GM21717 (cell line): ENCODE data around the gene KRT14.
"Not testable (repeated sequence)": the region's sequence is repeated elsewhere in the genome, so short reads cannot be mapped to it uniquely, and the experiment has no call there.

Experiments used
- ATAC-seq: cut with Tn5 transposase; IDR thresholded peaks from one replicate; pipeline ENCODE4 v1.9.1; 2021; ENCODE audit warnings: mild to moderate bottlenecking, moderate library complexity; ENCODE audit not compliant: unreplicated experiment

The KRT14 gene

DNA sequence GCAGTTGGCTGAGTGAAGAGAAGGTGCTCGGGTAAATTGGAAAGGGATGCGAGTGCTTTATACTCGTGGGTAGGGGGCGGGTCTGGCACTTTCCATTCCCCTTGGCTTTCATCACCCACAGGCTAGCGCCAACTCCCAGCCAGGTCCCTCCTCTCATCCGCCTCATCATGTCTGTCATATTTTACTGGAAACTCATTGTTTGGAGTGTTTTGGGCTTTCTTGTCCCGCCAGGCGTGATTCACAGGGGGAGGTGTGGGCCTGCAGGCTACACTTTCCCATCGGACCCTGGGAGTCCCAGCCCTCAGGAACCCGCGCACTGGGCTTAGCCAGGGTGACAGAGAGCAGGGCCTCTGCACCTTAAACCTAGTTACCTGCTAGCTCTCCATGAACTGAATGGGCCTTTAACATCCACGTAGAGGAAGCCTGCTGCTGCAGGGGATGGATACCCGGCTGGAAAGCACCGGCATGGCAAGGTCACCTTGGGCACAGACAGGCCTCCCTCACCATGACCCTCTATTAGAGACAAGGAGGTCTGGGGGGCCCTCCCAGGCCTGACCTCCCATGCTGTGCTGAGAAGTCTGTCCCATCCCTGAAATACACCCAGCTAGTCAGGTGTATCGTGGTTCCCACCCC lies at the start of gene KRT14:
TSS of gene KRT14 (minus strand) at position 33 of the 633 bp plus-strand sequence. CDS start 61 bp downstream, outside the sequence.
- no peak for ATAC-seq

- no peak for ATAC-seq
Observed at GRCh38 chr17:41635121-41636097, 48.7 kb upstream of the KRT14 start.

- no peak for ATAC-seq
Observed at GRCh38 chr17:41634639-41635038, 47.9 kb upstream of the KRT14 start.

- ATAC-seq: no peak
Observed at GRCh38 chr17:41633556-41634199, 47.0 kb upstream of the KRT14 start.

DNA sequence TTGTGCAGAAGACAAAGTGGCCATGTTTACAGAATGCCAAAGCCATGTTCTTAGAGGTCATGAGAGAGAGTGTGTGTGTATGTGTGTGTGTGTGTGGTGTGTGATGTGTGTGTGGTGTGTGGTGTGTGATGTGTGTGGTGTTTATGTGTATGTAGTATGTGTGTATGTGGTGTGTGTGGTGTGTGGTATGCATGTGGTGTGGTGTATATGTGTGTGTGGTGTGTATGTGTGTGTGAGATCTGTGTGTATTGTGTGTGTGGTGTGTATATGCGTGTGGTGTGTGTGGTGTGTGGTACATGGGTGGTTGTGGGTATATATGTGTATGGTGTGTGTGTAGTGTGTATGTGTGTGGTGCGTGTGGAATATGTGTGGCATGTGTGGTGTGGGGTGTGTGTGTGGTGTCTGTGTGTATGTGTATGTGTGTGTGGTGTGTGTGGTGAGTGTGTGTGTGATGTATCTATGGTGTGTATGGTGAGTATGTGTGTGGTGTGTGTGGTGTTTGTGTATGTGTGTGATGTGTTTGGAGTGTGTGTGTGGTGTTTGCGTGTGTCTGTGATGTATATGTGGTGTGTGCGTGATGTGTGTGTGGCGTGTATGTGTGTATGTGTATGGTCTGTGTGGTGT lies 45.9 kb upstream of the KRT14 start:
- ATAC-seq: no peak

GRCh38 chr17:41631898-41632285 lies 45.2 kb upstream of the KRT14 start:
- no peak for ATAC-seq

GRCh38 chr17:41631025-41631897 lies 44.6 kb upstream of the KRT14 start:
- ATAC-seq: no peak

DNA sequence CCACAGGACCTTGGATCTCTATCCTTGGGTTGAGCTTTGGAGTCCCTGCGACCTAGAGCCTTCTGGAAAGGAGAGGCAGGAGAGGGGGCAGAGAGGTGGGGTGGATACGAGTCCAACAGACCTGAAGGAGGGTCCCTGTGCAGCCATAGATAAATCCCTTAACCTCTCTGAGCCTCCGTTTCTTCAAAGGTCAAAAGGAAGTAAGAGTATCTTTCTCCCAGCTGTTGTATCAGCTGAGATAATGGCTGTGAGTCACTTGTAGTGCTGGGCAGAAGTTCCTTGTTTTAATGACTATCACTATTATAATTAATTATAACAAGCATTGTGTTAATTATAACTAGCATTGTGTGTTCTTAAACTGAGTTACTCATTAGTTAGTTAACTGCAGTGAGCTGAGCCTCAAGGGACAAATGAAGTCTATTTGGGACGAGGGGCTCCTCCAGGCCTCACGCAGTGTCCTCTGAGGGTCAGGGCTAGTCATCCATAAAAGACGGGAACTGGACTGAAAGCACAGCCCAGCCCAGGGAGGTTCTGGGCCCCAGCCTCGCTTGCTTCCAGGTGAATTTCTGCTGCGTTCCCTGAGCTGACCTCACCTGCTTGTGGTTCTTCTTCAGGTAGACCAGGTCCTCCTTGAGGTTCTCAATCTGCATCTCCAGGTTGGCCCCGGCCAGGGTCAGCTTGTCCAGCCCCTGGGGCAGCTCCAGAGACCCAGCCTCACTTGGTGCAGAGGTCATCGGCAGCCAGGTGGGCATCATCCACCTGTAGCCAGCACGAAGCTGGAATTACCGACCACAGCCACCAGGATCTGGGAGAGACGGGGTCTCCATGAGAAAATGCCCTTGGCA lies 43.4 kb upstream of the KRT14 start:
- ATAC-seq: no peak

- no peak for ATAC-seq
Observed at GRCh38 chr17:41629316-41629715, 42.6 kb upstream of the KRT14 start.

GRCh38 chr17:41628621-41629255 lies 42.0 kb upstream of the KRT14 start:
- ATAC-seq: not testable (repeated sequence)

DNA sequence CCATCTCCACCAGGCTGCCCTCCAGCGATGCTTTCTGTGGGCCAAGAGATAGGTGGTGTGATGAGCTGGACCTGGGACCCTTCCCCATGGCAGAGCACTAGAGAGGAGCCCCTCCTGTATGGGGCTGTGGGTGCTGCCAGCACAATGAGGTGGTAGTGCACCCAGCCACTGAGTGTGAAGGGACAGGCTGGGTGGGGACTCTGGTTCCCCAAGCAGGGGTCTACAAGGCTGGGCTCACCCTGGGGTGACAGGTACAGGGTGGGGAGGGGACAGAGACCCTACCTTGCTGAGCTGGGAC lies 41.3 kb upstream of the KRT14 start:
- ATAC-seq: not testable (repeated sequence)

DNA sequence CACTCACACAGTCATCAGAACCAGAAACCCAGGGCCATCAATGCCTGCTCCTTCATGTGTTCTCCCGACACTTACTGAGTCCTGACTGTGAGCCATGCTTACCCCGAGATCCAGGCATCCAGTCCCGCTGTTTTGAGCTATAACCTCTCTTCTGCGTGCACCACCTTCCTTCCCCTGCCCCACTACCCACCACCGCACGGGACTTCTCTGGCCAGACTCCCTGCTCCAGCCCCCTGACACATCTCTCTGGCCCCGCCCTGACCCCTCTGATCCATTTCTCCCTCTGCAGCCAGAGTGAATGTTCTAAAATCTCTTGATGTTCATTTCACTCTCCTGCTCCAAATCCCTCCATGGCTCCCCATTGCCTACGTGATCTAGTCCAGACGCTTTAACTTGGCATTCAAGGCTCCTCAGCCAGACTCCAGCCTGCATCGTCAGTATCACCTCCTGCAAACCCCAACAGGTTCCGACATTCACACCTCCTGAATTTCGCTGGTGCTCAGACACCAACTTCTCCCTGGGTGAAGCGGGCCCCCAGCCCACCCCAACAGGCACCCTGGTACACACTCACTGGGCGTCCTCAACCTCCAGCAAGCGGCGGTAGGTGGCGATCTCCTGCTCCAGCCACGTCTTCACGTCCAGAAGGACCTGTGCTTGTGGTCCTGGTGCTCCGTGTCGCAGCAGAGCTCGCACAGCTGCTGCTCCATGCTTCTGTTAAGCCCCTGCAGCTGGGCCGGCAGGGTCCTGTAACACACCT lies 40.8 kb upstream of the KRT14 start:
- ATAC-seq: no peak

GRCh38 chr17:41626914-41627295 lies 40.2 kb upstream of the KRT14 start:
- not testable (repeated sequence) for ATAC-seq

GRCh38 chr17:41626028-41626913 lies 39.6 kb upstream of the KRT14 start:
- not testable (repeated sequence) for ATAC-seq

DNA sequence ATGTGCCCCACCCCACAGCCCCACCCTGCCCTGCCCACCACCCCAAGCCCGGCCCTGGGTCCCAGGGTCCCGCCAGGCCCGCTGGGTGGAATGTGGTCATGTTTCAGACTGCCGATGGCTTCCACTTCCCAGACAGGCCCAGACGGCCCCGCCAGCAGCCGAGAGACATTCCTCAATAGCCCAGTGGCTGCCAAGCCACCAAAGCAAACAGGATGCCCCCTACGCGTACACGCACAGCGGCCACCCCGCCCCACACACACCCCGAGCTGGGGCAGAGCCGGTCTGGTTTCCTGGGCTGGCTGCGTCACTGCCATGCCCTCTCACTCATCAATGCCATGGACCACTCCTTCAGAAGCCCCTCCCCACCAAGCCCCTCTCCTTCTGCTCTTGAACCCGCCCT lies 38.9 kb upstream of the KRT14 start:
- ATAC-seq: no peak

DNA sequence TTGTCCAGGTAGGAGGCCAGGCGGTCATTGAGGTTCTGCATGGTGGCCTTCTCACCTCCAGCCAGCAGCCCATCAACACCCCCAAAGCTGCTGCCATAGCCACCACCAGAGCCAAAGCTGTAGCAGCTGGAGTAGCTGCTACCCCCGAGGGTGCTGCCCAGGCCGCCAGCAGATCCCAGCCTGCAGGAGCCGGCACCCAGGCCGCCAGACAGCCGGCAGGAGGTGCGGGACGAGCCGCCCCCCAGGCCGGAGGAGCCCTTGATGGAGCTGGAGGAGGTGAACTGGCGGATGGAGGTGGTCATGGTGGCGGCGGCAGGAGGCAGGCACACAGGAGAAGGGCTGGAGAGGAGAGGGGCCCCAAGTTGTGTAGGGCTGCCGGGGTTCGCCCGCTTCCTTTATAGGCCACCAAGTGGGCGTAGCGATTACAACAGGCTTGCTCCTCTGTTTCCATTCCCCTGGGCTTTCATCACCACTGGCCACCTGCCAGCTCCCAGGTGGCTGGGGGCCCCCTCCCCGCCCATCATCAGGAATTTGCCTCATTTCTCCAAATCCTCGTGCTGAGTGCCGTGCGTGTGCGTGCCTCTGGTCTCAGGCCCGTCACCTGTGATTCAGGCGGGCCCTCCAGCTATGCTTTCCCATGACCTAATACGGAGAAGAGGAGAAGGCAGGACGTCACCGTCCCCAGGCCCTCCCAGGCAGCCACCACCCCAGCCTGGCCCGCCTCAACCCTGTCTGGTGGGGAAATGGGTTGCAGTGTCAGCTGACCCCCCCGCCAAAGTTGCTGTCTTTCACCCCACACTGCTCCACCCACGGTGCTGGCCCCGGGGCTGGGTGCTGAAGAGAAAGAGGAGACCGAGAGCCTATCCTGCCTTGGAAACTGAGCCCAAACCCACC lies 37.8 kb upstream of the KRT14 start, which contains the start of gene KRT17:
TSS of gene KRT17 (minus strand) at position 368 of the 894 bp plus-strand sequence. CDS start at position 302, 66 bp downstream.
- no peak for ATAC-seq
